Adrenal gland (tissue), 12 donors: Measurements from ENCODE around the gene PGC. TPM values are rescaled to one million over a fixed set of nuclear protein-coding genes. Genes with fewer than 3 reads are reported as not detected.

Experiments
- DNase-seq, 7 donors: peaks; one replicate each; pipeline ENCODE4 v3.0.0-alpha.2; 2019 to 2020
- H3K27ac ChIP-seq, 5 donors: fragments of 200-600 bp; sonication (generic) in 4 of 5; 1 replicate in 3 of 5; 2 replicates in 2 of 5; pipeline versions ENCODE4 v1.5.1 to v1.8.0; 2016 to 2020; ENCODE audit warnings: mild to moderate bottlenecking in 1 of 5
- H3K27me3 ChIP-seq: fragments of 200-600 bp; 2 replicates; pipeline ENCODE4 v1.8.0; 2021
- H3K36me3 ChIP-seq, 2 donors: fragments of 200-600 bp; replicated peaks in 1 of 2; 1 replicate in 1 of 2; 2 replicates in 1 of 2; pipeline versions ENCODE4 v1.5.1 to v1.8.0; 2018 to 2022
- H3K4me1 ChIP-seq, 2 donors: fragments of 200-600 bp; replicated peaks in 1 of 2; 1 replicate in 1 of 2; 2 replicates in 1 of 2; pipeline versions ENCODE4 v1.5.1 to v1.8.0; 2018 to 2021
- H3K4me3 ChIP-seq, 4 donors: fragments of 200-600 bp; sonication (generic) in 3 of 4; one replicate each; pipeline ENCODE4 v1.5.1; 2016 to 2018
- H3K9me3 ChIP-seq, 3 donors: fragments of 200-600 bp; sonication (generic) in 1 of 3; replicated peaks in 1 of 3; 1 replicate in 2 of 3; 2 replicates in 1 of 3; pipeline versions ENCODE4 v1.5.1 to v1.8.0; 2016 to 2021
- CTCF ChIP-seq, 6 experiments: fragments of 450-650 bp in 4 of 6; fragments of 200-600 bp in 2 of 6; sonication (generic) in 1 of 6; IDR thresholded peaks; 1 replicate in 5 of 6; 2 replicates in 1 of 6; pipeline versions ENCODE4 v1.5.1 to v1.8.0; 2016 to 2021; ENCODE audit warnings: antibody characterized with exemption in 6 of 6, mild to moderate bottlenecking in 2 of 6, moderate library complexity in 1 of 6
- POLR2A ChIP-seq, 2 donors: fragments of 450-650 bp; IDR thresholded peaks; one replicate each; pipeline ENCODE4 v1.6.1; 2017; ENCODE audit warnings: antibody characterized with exemption in 2 of 2, mild to moderate bottlenecking in 2 of 2, moderate library complexity in 1 of 2
- whole genome bisulfite sequencing, 4 donors: extraction: QIAGEN DNeasy Blood & Tissue Kit in 2 of 4; methylation state at CpG; one replicate each; pipeline versions ENCODE4 v1.1.5 to v1.1.7; 2013 to 2017; 5-methylcytosine and 5-hydroxymethylcytosine counted together
- intact Hi-C, 2 donors: fragments of 100-400 bp; cut with DNase I; formaldehyde crosslinking; loops; one replicate each; pipeline versions ENCODE4 v1.14.1 to v1.15.0; 2022 to 2023
- polyA plus RNA-seq, 3 donors: library from polyadenylated mRNA; stranded (reverse); fragments of 200-250 nt in 2 of 3; fragments of 350-450 nt in 1 of 3; fragmentation: Illumina TruSeq in 1 of 3; extraction: RNeasy Lipid Tissue Mini Kit (QIAGEN cat#74804) in 1 of 3; gene quantifications; one replicate each; pipeline ENCODE4 v1.2.3, GENCODE V29; 2013 to 2014
- total RNA-seq, 9 donors: library from RNA; depleted of rRNA in 4 of 9; stranded (reverse); fragments of >200 nt in 4 of 9; fragments of 120-200 nt in 1 of 9; fragmentation: NEBNext Ultra II Directional in 1 of 9; extraction: Animal tissue kit (Norgen Biotek cat#: 25700) in 1 of 9; gene quantifications; one replicate each; pipeline versions ENCODE4 v1.1.0 to v1.2.4, GENCODE V29; 2013 to 2023
- donor health status: healthy with polysubstance abuse.
- donor health status: Bipolar disorder and iron deficiency.
- donor health status: DM: yes; HTN: yes; CAD: no.
- donor health status: DM: no; HTN: no; CAD: no.
- donor health status: DM: no; HTN: no; CAD: no.
- donor health status: DM: yes; HTN: yes; CAD: no.

Gene PGC
- total and polyA plus RNA-seq, 12 donors, result 0.57 to 1.6 (median 1.1) TPM; not detected in 8

- TF ChIP-seq POLR2A (IDR thresholded peaks at IDR 0.05) (no peak), CTCF (IDR thresholded peaks at IDR 0.05) (no peak)
- Histone ChIP-seq H3K27me3 (no peaks in the 10 kb centered on the region), H3K4me1 (peaks cover 10 to 16% of the 10 kb centered on the region in 2 donors), H3K9me3 (no peaks in the 10 kb centered on the region), H3K27ac (no peak overlapping the region), H3K36me3 (no peaks in the 10 kb centered on the region), H3K4me3 (no peak overlapping the region)
- DNase-seq, result no peak
- intact Hi-C loops, result no loop called here
- WGBS, 4 donors, result 85 to 94% (median 88%) methylated on average over 5 to 6 of the region's 6 CpGs
Observed at GRCh38 chr6:41737591-41738130, 9.5 kb downstream of the PGC start.

GRCh38 chr6:41736800-41737555, 10.2 kb downstream of the PGC start:
- intact Hi-C loops, result no loop called here
- DNase-seq, result no peak
- Histone ChIP-seq H3K36me3 (no peaks in the 10 kb centered on the region), H3K4me3 (no peak overlapping the region), H3K27ac (no peak overlapping the region), H3K4me1 (peaks cover 10 to 22% of the 10 kb centered on the region in 2 donors), H3K27me3 (no peaks in the 10 kb centered on the region), H3K9me3 (no peaks in the 10 kb centered on the region)
- 79 to 85% (median 83%) methylated on average over 10 to 13 of the region's 13 CpGs for WGBS, 4 donors
- TF ChIP-seq CTCF (IDR thresholded peaks at IDR 0.05) (no peak), POLR2A (IDR thresholded peaks at IDR 0.05) (no peak)

GRCh38 chr6:41736186-41736733, 10.9 kb downstream of the PGC start:
- Histone ChIP-seq H3K4me1 (peaks cover 10 to 23% of the 10 kb centered on the region in 2 donors), H3K9me3 (no peaks in the 10 kb centered on the region), H3K27ac (no peak overlapping the region), H3K36me3 (no peaks in the 10 kb centered on the region), H3K27me3 (no peaks in the 10 kb centered on the region), H3K4me3 (no peak overlapping the region)
- WGBS, 4 donors, result 68 to 72% (median 72%) methylated on average over 6 of the region's 6 CpGs
- intact Hi-C loops, result no loop called here
- DNase-seq, result no peak
- TF ChIP-seq POLR2A (IDR thresholded peaks at IDR 0.05) (no peak), CTCF (IDR thresholded peaks at IDR 0.05) (no peak)

- H3K36me3 ChIP-seq, result no peaks in the 10 kb centered on the region
- H3K4me1 ChIP-seq, result peaks cover 10 to 29% of the 10 kb centered on the region in 2 donors
- peak; percentile 92 to 98 (median 95) for DNase-seq
- intact Hi-C loops, result no loop called here
- TF ChIP-seq CTCF (IDR thresholded peaks at IDR 0.05) (peak; percentile 55 to 98 (median 81)), POLR2A (IDR thresholded peaks at IDR 0.05) (peak; percentile 50 to 54)
- no peaks in the 10 kb centered on the region for H3K27me3 ChIP-seq
- H3K9me3 ChIP-seq, result no peaks in the 10 kb centered on the region
- 6 to 25% (median 11%) methylated on average over 13 to 50 of the region's 50 CpGs for WGBS, 4 donors
- peak within 1 kb of the TSS; percentile 18 to 88 (median 76) for H3K4me3 ChIP-seq
- H3K27ac ChIP-seq, result peak within 1 kb of the TSS; percentile 46 to 94 (median 89)
Observed at GRCh38 chr6:41735427-41736185, 11.6 kb downstream of the PGC start, which contains the start of gene TFEB. Gene TFEB, minus strand, starts transcription at chr6:41735608. Its CDS starts 44,395 bp downstream, at chr6:41691213.
